Esophagus mucosa (tissue), 1 donor: Measurements from ENCODE around the gene PTPN18. TPM values are rescaled to one million over a fixed set of nuclear protein-coding genes. Genes with fewer than 3 reads are reported as not detected.
A peak's percentile ranks its signal among the peaks of the same experiment; 100 is the strongest.
"Not testable (repeated sequence)": the region's sequence is repeated elsewhere in the genome, so short reads cannot be mapped to it uniquely, and the experiment has no call there.

ENCODE experiments used
- ATAC-seq: fragments of 200-7000 bp; cut with Tn5 transposase; one replicate; pipeline ENCODE4 v1.9.1; 2020
- total RNA-seq: library from RNA; stranded (reverse); gene quantifications from one replicate; pipeline ENCODE4 v1.2.4, GENCODE V29; 2023
- donor health status: DM: yes; HTN: yes; CAD: no.

Gene PTPN18
- total RNA-seq, 1 donor from 2014 or later, result 19.8 TPM

DNA sequence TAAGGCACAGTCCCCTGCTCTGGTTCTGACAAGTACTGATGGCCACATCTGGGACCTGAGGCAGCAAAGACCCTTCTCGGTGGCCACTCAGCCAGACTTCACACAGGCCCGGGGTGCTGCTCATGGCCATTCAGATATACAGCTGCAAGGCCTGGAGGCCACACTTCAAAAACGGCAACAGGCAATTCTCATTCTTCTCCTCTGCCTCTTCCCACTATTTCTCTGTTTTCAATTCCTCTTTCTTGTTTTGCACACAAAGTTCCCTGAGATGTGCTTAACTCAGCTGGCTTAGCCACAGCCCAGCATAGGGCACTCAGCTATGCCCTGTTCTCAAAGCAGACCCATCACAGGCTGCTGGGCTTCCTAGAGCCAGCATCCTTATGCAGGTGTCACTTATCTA, 29.9 kb downstream of the PTPN18 start:
- no peak for ATAC-seq

DNA sequence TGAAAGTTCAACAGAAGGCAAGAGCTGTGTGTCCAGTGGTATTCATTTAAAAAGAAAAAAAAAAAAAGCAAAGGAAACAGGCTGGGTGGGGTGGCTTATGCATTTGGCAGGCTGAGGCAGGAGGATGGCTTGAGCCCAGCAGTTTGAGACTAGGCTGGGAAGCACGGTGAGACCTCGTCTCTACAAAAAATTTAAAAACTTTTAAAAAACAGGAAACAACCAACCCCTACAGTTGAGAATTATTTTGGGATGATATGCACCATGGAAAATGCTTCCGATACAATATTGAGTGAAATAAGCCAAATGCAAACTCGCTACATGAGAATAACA, 31.2 kb downstream of the PTPN18 start:
- ATAC-seq, result no peak

DNA sequence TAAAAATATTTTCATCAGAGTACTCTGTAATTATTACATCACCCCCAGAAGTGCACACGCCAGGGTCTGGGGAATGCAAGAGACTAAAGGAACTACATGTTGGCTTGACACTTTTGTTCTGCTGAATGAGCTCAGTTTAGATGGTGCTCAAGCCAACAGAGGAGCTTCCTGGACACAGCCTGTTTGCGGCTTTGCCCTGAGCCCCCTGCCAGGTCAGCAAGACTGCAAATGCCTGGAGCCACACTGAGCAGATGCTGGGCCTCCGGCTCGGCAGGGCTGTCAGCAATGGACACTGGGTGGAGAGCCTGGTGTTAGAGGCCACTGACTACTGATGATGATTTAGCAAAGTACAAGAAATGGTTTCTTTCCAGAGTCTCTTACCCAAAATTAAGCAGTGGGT, 31.9 kb downstream of the PTPN18 start:
- no peak for ATAC-seq

GRCh38 chr2:130388221-130388907, 32.5 kb downstream of the PTPN18 start:
- no peak for ATAC-seq

- no peak for ATAC-seq
These were observed 33.5 kb downstream of the PTPN18 start for GRCh38 chr2:130389358-130389757.

- ATAC-seq, result no peak
These were observed 33.9 kb downstream of the PTPN18 start for GRCh38 chr2:130389783-130390182.

DNA sequence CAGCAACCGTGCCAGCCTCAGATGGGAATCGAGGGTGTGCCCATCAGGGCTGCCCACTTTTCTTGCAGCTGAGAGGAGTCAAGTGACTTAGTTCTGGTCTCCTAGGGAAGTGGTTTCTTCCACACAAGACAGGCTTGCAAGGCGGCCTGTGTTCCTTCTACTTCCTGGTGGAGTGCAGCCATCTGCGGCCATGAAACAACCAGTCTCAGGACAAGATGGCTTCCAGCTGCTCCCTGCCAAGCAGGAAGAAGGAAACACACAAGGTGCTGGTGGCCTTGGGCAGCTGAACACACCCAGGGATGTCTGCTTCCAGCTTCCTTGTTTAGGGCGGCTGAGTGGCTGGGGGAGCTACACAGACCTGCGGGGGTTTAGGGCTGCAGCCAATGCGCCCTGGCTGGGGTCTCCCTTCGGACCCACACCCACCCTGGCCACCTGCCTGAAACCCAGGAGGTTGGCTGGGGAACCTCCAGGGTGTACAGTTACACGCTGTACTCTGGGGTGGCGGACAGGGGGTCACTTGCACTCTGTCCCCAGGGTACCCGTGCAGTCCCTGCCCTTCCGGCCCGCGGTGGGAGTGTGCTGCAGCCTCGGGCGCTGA, 34.7 kb downstream of the PTPN18 start:
- ATAC-seq, result peak; percentile 70

- ATAC-seq, result peak; percentile 92
These were observed 35.4 kb downstream of the PTPN18 start for GRCh38 chr2:130391058-130391871.

DNA sequence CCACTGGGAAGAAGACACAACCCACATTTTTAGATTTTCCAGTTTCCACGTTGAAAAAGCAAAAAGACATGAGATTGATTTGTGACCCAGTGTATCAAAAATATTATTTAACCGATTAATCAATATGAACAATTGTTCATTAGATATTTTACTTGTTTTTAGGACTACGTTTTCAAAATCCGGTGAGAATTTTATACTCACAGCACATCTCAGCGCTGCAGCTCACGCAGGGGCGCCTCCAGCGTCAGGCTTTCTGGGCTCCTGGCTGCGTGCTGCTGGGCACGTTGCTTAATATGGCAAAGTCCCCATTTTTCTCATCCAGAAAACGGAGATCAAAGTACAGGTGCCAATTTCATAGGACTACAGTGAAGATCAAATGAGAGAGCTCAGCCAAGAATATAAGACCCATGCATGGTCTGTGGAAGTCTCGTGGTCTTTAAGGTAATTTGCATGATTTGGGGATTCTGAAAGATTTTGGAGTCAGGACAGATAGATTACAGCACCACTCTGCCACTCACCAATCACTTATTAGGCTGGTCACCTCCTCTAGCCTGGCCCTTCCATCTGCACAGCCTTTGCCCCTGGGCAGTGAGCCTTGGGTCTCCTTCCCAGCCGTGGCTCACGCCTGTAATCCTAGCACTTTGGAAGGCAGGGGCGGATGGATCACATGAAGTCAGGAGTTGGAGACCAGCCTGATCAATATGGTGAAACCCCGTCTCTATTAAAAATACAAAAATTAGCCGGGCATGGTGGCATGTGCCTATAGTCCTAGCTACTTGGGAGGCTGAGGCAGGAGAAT, 36.2 kb downstream of the PTPN18 start:
- ATAC-seq, result no peak

- no peak for ATAC-seq
These were observed 37.6 kb downstream of the PTPN18 start for GRCh38 chr2:130393318-130393910.

GRCh38 chr2:130406280-130406679, 50.4 kb downstream of the PTPN18 start:
- not testable (repeated sequence) for ATAC-seq

DNA sequence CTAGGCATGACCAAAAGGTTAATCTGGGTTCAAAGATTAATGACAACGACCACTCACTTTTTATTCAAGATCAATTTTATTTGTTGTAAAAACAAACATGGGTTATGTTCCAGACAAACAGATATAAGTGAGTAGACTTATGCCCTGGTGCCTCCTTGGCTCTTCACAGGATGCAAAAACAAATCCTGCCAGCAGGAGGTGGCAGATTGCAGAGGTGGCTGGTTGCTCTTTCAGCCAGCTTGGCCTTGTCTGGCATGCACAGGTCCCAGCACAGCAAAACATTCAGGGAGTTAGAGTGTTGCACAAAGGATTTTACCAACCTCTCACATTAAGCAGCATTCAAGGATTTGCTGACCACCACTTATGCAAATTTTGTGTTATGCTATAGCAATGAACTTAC, 60.8 kb downstream of the PTPN18 start:
- not testable (repeated sequence) for ATAC-seq

- not testable (repeated sequence) for ATAC-seq
These were observed 63.0 kb downstream of the PTPN18 start for GRCh38 chr2:130418845-130419244.

Other genes starting within 250 kb of the PTPN18 start
- not detected for gene POTEF, start 226.8 kb upstream of the PTPN18 start, total RNA-seq
- gene CCDC74B, start 210.9 kb upstream of the PTPN18 start, total RNA-seq, result 0.40 TPM
- gene SMPD4, start 174.5 kb upstream of the PTPN18 start, total RNA-seq, result 29.6 TPM
- gene MZT2B, start 173.8 kb upstream of the PTPN18 start, total RNA-seq, result 270 TPM
- not detected for gene TUBA3E, start 157.6 kb upstream of the PTPN18 start, total RNA-seq
- gene IMP4, start 13.2 kb upstream of the PTPN18 start, total RNA-seq, result 47.5 TPM
- gene POTEI, start 153.3 kb downstream of the PTPN18 start, total RNA-seq, result not detected
- not detected for gene CFC1B, start 165.2 kb downstream of the PTPN18 start, total RNA-seq
- not detected for gene CFC1, start 243.5 kb downstream of the PTPN18 start, total RNA-seq